ENCODE results near the gene SLC19A1.
"Not testable (repeated sequence)": the region's sequence is repeated elsewhere in the genome, so short reads cannot be mapped to it uniquely, and the experiment has no call there.

SLC19A1 gene

GRCh38 chr21:45576838-45577737, 34.8 kb upstream of the SLC19A1 start:
- DNase-seq (ENCODE audit: low read depth): no peak

DNA sequence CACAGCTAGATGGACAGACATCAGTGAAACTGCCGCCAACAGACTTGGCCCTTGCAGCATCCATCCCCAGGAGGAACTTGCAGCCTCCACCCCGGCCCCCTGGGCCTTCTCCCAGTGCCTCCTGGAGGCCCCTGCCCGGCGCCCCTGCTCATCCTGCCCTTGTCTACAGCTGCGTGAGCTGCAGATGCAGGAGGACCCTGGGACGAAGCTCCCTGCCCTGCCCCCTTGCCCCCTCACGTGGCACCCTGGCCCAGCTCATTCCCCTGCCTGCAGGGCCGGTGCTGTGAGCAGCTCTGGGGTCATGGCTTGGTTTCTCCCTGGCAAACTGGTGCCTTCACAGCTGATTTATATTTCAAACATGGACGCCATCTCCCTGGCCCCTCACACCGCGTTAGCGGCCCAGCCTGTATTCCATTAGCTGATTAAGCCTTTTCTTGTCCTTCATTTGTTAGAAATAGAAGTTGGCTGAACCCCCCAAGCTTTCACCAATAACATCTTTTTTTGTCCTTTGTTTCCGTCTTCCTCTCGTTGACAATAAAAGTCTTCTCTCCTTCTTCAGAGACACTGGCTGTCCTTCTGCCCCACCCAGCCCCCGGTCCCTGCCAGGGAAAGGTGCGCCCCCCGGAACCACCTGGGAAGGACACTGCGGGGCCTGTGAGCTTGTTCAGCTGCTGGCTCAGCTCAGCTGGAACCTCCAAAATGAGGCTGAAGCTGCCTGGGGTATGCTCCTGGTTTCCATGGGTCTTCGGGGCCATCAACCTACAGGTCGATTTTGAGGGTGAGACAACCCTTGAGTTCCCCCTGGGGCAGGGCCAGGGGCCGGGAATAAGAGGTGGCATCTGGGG, 34.0 kb upstream of the SLC19A1 start:
- DNase-seq (ENCODE audit: low read depth): no peak

GRCh38 chr21:45575304-45575992, 33.2 kb upstream of the SLC19A1 start:
- DNase-seq (ENCODE audit: low read depth): no peak

DNA sequence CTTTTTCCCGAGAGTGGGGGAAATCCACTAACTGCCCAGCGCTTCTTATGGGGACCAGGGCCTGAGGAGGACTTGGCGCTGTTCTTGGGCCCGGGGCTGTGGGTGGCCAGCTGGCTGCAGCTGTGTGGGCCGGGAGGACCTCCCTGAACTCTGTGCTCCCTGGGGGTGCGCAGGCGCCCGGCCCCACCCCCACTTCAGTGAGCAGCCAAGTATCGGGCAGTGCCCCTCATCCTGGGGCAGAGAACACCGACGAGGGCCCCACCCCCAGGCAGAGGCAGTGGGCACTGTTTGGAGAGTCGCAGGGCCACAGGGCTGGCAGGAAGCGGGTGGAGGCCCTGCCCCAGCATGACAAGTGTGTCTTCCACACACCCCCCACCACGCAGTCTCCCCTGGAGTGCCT, 32.5 kb upstream of the SLC19A1 start:
- no peak for DNase-seq (ENCODE audit: low read depth)

- no peak for DNase-seq (ENCODE audit: low read depth)
These were observed 31.9 kb upstream of the SLC19A1 start for GRCh38 chr21:45574081-45574501.

DNA sequence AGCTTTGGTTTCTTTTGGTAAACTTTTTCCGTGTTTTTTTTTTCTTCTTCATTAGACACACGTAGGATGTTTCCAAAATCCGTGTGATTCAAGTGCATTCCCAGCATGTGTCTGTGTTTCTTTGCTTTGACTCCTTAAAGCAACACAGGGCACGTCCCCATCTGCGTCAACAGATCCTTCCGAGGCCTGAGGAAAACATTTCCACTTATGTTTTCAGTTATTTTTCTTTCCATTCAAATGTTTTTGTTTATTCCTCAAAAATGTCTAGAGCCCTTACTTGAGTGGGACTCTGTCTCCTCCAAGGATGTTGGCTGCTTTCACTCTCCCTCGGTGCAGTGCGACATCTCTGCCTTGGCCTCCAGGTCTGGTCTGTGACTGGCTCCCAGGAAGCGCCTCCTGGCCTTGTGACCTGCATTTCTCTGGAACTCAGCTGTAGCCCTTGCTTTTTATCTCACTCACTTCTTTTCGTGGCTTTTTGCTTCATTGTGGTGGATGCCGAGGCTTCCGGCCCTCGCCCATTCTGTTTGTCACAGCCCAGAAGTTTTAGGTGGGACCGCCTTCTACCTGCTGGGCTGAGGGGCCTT, 31.3 kb upstream of the SLC19A1 start:
- no peak for DNase-seq (ENCODE audit: low read depth)

- no peak for DNase-seq (ENCODE audit: low read depth)
These were observed 30.7 kb upstream of the SLC19A1 start for GRCh38 chr21:45572783-45573451.

DNA sequence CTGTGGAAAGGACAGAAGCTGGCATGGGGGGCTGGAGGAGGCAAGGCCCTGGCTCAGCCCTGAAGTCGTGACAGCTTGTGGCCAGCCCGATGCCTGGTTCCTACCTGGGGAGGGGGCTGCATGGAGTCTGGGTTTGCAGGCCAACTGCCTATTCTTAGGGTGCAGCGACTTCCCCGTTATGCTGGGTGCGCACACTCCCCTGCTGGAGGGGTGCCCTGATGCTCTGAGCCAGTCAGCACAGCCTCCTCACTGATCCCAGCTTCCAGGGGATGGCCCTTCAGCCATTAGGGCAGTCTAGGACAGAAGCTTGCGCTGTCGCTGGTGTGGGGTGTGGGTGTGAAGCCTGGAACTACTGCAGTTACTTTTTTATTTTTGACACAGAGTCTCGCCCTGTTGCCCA, 30.0 kb upstream of the SLC19A1 start:
- DNase-seq (ENCODE audit: low read depth): no peak

- DNase-seq (ENCODE audit: low read depth): no peak
These were observed 29.4 kb upstream of the SLC19A1 start for GRCh38 chr21:45571641-45572040.

DNA sequence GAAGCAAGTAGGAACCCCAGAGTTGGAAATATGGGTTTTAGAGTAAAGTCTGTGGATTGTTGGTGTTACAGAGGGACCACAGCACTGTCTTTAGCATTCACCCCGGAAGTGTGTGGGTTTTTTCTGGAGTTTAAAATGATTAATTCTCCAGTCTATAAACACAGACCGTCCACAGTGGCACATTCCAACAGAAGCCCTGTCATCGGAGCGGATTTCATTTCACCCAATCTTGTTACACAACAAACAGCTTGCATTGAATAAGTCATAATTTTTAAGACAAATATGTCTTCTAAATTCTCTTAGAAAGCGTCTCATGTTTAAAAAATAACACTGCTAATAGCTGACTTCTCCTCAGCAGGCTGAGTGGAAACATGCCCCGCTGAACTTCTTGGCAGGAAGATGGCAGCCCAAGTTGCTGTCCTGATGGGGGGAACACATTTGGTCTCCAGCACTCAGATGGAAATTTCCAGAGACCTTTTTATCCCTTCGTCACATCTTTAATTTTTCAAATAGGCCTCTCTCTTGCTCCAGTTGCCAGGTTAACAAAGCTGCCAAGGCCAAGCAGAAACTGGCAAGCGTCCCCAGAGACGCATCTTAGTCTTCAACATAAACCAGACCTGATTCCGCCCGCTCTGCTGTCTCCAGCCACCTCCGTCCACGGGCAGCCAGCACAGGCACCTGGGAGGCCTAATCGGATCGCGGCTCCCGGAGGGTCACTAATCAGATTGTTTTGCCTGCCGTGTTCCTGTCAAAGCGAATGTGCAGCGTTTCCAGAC, 28.8 kb upstream of the SLC19A1 start:
- DNase-seq (ENCODE audit: low read depth): peak; percentile 65

DNA sequence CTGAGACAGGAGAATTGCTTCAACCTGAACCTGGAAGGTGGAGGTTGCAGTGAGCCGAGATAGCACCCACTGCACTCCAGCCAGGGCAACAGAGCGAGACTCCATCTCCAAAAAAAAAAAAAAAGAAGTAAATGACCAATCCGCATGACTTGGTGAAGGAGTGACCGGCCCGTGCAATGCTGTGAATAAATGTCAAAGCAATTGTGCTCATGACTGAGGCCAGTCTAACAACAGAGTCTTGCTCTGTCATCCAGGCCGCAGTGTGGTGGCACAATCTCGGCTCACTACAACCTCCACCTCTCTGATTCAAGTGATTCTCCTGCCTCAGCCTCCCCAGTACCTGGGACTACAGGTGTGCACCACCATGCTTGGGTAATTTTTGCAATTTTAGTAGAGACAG, 27.8 kb upstream of the SLC19A1 start:
- DNase-seq (ENCODE audit: low read depth): no peak

- DNase-seq (ENCODE audit: low read depth): no peak
These were observed 26.1 kb upstream of the SLC19A1 start for GRCh38 chr21:45568383-45568782.

DNA sequence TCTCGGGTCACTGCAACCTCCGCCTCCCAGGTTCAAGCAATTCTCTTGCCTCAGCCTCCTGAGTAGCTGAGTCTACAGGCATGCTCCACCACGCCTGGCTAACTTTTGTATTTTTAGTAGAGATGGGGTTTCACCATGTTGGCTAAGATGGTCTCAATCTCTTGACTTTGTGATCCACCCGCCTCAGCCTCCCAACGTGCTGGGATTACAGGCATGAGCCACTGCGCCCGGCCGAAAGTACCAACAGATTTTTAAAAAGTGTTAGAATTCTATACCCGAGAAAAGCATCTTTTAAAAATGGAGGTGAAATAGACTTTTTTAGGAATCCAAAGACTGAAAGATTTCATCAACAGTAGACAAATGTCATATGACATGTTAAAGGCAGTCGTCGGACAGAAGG, 21.9 kb upstream of the SLC19A1 start:
- not testable (repeated sequence) for DNase-seq (ENCODE audit: low read depth)

DNA sequence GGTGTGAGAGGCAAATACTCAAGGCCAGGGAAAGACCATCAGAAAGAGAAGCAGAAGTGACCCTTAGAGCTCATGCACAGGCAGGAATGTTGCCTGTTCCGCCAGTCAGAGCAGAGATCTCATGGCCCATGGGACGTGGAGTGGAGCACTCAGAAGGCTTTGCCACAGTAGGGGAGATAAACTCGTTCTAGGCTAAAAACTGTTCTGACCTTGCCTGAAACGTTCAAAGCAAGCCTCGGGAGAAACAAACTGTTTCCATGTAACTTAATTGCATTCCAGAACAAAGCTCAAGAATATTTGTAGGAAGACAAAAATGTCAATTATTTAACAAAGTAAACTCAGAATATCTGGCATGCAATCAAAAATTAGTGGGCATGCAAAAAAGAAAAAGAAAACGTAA, 20.7 kb upstream of the SLC19A1 start:
- DNase-seq (ENCODE audit: low read depth): peak; percentile 25

DNA sequence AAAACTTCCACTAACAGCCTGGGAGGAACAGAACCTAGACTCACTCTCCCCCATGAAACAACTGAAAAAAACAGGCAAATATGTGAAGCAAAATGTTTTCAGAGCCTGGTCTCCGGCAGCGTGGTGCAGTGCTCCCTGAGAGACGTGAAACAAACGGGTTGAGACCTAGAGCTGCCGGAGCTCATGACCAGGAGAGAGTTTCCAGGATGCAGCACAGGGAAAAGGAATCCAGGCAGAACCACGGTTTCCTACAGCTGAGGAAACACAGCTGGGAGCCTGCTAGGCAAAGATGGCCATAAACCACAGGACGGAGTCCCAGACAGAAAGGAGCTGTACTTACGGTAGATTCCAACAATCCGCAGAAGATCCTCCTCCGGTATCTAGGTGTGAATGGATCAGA, 20.2 kb upstream of the SLC19A1 start:
- no peak for DNase-seq (ENCODE audit: low read depth)

DNA sequence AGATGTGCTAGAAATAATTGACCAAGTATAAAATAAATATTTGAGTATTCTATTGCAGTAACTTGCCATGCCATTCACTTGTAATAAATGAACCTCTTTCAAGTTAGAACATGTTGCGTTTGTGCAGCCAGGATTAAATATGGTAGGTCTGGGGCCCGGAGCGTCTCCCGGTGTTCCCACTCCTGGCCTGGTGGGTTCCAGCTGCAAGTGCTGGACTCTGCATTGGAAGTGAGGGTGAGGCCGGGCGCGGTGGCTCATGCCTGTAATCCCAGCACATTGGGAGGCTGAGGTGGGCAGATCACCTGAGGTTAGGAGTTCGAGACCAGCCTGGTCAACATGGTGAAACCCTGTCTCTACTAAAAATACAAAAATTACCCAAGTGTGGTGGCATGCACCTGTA, 19.0 kb upstream of the SLC19A1 start:
- DNase-seq (ENCODE audit: low read depth): not testable (repeated sequence)

DNA sequence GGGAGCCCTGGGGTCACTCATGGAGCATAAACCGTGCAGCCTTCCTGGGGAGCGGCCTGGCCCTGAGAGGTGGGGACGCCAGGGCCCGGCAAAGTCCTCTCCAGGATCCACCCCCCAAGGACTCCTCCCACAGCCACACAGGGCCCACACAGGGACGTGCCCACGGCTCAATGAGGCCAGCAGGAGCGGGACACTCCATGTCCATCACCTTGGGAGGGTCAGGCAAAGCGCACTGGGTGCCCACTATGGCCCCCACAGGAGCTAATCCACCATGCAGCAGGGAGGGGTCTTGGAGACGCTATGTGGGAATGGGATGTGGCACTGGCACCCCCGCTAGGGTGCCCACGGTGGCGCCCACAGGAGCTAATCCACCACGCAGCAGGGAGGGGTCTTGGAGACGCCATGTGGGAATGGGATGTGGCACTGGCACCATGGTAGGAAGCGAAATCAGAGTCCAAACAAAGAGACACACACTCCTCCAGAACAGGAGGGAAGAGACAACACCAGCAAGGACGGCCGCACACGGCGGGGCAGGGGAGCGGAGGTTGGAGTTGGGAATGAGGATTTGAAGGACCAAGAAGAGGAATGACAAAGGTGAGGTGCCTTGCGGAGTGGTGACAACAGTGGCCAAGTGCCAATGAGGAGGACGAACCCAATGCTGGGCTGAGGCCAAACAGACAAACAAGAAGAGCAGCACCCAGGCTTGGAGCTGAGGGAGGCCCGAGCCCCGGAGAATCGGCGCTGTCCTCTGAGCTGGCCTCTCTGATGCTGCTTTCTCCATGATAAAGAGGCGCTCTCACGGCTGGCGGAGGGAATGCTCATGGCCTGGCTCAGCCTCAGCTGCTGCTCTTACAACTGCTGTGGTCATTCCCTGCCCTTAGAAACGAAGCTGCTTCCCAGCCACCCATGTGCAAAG, 18.1 kb upstream of the SLC19A1 start:
- DNase-seq (ENCODE audit: low read depth): no peak

GRCh38 chr21:45559216-45560105, 17.2 kb upstream of the SLC19A1 start:
- DNase-seq (ENCODE audit: low read depth): no peak

Measured in GM04503 (cell line).